HCT116 (cell line): ENCODE data around the gene KCNIP3.

Source experiments
- ATF3 ChIP-seq: IDR thresholded peaks from 2 replicates; pipeline ENCODE4 v1.6.1; 2012
- CEBPB ChIP-seq: IDR thresholded peaks from 2 replicates; pipeline ENCODE4 v1.6.1; 2012; ENCODE audit warnings: low read depth
- EGR1 ChIP-seq: IDR thresholded peaks from 2 replicates; pipeline ENCODE4 v1.6.1; 2012; ENCODE audit warnings: low read depth
- EZH2 ChIP-seq: fragments of 200-600 bp; sonication (generic); IDR thresholded peaks from 2 replicates; pipeline ENCODE4 v1.6.1; 2017; ENCODE audit warnings: antibody characterized with exemption, mixed run types
- EZH2phosphoT487 ChIP-seq: fragments of 200-600 bp; IDR thresholded peaks from 2 replicates; pipeline ENCODE4 v1.6.1; 2018; ENCODE audit warnings: antibody characterized with exemption, borderline replicate concordance
- POLR2A ChIP-seq: IDR thresholded peaks from 2 replicates; pipeline ENCODE4 v1.7.0; 2011; ENCODE audit warnings: borderline replicate concordance; ENCODE audit not compliant: insufficient read depth, insufficient read length; ENCODE audit errors: extremely low read depth
- POLR2AphosphoS5 ChIP-seq: IDR thresholded peaks from 2 replicates; pipeline ENCODE4 v1.6.1; 2011; ENCODE audit warnings: mild to moderate bottlenecking, low read depth, low read length, moderate library complexity
- SP1 ChIP-seq: IDR thresholded peaks from 2 replicates; pipeline ENCODE4 v1.6.1; 2012; ENCODE audit warnings: low read depth
- TF ChIP-seq, protein P1 (sequence below), 3 experiments: fragments of 200-600 bp in 1 of 3; sonication (generic) in 1 of 3; IDR thresholded peaks in 2 of 3; conservative IDR thresholded peaks in 1 of 3; 2 replicates each; pipeline ENCODE4 v1.5.1; 2012 to 2017; ENCODE audit warnings: low read depth in 2 of 3, low read length in 2 of 3, antibody characterized with exemption in 1 of 3, borderline replicate concordance in 1 of 3, control low read depth in 1 of 3, mild to moderate bottlenecking in 1 of 3, mixed read lengths in 1 of 3, mixed run types in 1 of 3, moderate library complexity in 1 of 3; ENCODE audit not compliant: insufficient read depth in 1 of 3
- TF ChIP-seq, protein P2 (sequence below): IDR thresholded peaks from 2 replicates; pipeline ENCODE4 v1.6.1; 2012
- TF ChIP-seq, protein P3 (sequence below): IDR thresholded peaks from 2 replicates; pipeline ENCODE4 v1.6.1; 2011; ENCODE audit warnings: mild to moderate bottlenecking, low read length, moderate library complexity; ENCODE audit not compliant: insufficient replicate concordance; ENCODE audit errors: extremely low read depth

DNA sequence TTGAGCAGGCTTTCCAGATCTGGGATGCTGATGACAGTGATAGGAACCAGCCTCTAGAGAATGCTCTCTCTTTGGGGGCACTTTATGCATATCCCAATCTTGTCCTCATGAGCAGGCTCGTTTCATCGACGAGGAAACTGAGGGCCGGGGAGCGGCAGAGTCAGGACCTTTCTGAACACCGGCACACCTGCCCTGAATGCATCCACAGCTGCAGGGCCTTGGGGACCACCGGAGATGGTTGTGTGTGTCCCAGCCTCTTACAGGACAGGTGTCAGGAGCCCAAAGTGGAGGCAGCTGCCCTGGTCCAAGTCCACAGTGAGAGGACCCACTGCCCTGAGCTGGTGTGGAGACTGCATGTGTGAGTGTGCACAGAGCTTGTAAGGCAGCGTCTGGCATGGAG, 57.8 kb downstream of the KCNIP3 start:
- TF ChIP-seq ATF3 (no peak), POLR2A (no peak), POLR2AphosphoS5 (no peak), SP1 (no peak), EZH2phosphoT487 (no peak), CEBPB (no peak), EZH2 (no peak), EGR1 (no peak)
- TF ChIP-seq, protein P1, sequence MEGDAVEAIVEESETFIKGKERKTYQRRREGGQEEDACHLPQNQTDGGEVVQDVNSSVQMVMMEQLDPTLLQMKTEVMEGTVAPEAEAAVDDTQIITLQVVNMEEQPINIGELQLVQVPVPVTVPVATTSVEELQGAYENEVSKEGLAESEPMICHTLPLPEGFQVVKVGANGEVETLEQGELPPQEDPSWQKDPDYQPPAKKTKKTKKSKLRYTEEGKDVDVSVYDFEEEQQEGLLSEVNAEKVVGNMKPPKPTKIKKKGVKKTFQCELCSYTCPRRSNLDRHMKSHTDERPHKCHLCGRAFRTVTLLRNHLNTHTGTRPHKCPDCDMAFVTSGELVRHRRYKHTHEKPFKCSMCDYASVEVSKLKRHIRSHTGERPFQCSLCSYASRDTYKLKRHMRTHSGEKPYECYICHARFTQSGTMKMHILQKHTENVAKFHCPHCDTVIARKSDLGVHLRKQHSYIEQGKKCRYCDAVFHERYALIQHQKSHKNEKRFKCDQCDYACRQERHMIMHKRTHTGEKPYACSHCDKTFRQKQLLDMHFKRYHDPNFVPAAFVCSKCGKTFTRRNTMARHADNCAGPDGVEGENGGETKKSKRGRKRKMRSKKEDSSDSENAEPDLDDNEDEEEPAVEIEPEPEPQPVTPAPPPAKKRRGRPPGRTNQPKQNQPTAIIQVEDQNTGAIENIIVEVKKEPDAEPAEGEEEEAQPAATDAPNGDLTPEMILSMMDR (IDR thresholded peaks at IDR 0.05 in 2 of 3, conservative IDR thresholded peaks at IDR 0.05 in 1 of 3; ENCODE audit: borderline replicate concordance in 1 of 3, insufficient read depth in 1 of 3, low read depth in 2 of 3, low read length in 2 of 3), result no peak
- TF ChIP-seq, protein P2, sequence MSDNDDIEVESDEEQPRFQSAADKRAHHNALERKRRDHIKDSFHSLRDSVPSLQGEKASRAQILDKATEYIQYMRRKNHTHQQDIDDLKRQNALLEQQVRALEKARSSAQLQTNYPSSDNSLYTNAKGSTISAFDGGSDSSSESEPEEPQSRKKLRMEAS, result no peak
- TF ChIP-seq, protein P3, sequence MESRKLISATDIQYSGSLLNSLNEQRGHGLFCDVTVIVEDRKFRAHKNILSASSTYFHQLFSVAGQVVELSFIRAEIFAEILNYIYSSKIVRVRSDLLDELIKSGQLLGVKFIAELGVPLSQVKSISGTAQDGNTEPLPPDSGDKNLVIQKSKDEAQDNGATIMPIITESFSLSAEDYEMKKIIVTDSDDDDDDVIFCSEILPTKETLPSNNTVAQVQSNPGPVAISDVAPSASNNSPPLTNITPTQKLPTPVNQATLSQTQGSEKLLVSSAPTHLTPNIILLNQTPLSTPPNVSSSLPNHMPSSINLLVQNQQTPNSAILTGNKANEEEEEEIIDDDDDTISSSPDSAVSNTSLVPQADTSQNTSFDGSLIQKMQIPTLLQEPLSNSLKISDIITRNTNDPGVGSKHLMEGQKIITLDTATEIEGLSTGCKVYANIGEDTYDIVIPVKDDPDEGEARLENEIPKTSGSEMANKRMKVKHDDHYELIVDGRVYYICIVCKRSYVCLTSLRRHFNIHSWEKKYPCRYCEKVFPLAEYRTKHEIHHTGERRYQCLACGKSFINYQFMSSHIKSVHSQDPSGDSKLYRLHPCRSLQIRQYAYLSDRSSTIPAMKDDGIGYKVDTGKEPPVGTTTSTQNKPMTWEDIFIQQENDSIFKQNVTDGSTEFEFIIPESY, result no peak
